ENCODE data around the gene CYP2U1. TPM values are rescaled to one million over a fixed set of nuclear protein-coding genes. Genes with fewer than 3 reads are reported as not detected.

CYP2U1 gene
- polyA plus RNA-seq, 1 of the 3 experiments (the other 2 are of a cell fraction), result 2.0 TPM

DNA sequence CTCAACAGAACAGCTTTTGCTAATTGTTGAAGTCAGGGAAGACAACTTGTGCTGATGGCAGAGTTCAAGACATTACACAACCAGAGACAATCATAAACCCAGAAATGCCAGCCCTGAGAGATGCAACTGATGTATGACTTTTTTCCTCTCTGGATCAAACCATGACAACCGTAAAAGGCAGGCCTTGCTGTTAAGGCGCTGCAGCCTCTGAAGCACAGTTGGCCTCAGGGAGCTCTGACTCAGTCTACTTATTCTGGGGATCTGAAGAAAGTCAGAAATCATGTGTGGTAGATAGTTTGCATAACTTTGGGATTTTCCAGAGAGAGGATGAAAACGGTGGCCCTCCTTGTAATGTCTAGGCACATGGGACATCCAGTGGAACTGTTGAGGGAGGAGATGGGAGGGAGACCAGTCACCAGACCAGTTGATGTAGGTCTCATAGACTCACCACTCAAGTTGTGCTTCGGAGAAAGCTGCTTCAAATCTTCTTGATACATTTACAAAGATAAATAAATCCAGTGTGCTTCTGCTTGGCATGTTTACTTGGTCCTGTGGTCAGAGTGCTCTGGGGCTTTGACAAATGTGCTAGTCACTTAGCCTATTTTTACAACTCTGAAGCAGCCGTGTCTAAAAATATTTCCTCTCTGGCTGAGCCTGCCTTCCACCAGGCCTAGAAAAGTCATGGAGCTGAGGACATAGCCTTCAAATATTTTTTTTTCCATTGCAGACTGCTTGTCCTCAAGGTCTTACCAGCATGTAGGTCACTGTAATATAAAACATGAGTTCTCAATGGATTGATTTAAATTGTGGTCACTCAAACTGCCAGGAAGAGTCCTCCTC lies 65.8 kb downstream of the CYP2U1 start:
- ChIA-PET CTCF (no interaction called here), POLR2A (no interaction called here)
- no peak overlapping the region for H2AFZ ChIP-seq (ENCODE audit: low read depth)
- peaks cover 0 to 3% of the 10 kb centered on the region in 2 experiments for H3K36me3 ChIP-seq (replicated peaks in 1 of 2; ENCODE audit: control insufficient read depth in 1 of 2, insufficient read depth in 2 of 2, low read length in 1 of 2)
- peaks cover 19% of the 10 kb centered on the region for H3K79me2 ChIP-seq (ENCODE audit: insufficient read depth)
- H3K4me3 ChIP-seq (ENCODE audit: low read depth in 2 of 2, low read length in 1 of 2), result no peak overlapping the region
- peak overlapping the region in 1 of 2 experiments; percentile 21; a peak in 1 of 4 replicates for H3K27ac ChIP-seq (ENCODE audit: low read depth in 2 of 2, low read length in 1 of 2)
- H3K9me3 ChIP-seq, result no peaks in the 10 kb centered on the region
- H3K9me2 ChIP-seq, result no peaks in the 10 kb centered on the region
- TF ChIP-seq, protein P1, sequence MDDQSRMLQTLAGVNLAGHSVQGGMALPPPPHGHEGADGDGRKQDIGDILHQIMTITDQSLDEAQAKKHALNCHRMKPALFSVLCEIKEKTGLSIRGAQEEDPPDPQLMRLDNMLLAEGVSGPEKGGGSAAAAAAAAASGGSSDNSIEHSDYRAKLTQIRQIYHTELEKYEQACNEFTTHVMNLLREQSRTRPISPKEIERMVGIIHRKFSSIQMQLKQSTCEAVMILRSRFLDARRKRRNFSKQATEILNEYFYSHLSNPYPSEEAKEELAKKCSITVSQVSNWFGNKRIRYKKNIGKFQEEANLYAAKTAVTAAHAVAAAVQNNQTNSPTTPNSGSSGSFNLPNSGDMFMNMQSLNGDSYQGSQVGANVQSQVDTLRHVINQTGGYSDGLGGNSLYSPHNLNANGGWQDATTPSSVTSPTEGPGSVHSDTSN (IDR thresholded peaks at IDR 0.05), result 0 out of 2 replicates have a peak, but pooled peaks have one; percentile 4
- TF ChIP-seq, protein P2, sequence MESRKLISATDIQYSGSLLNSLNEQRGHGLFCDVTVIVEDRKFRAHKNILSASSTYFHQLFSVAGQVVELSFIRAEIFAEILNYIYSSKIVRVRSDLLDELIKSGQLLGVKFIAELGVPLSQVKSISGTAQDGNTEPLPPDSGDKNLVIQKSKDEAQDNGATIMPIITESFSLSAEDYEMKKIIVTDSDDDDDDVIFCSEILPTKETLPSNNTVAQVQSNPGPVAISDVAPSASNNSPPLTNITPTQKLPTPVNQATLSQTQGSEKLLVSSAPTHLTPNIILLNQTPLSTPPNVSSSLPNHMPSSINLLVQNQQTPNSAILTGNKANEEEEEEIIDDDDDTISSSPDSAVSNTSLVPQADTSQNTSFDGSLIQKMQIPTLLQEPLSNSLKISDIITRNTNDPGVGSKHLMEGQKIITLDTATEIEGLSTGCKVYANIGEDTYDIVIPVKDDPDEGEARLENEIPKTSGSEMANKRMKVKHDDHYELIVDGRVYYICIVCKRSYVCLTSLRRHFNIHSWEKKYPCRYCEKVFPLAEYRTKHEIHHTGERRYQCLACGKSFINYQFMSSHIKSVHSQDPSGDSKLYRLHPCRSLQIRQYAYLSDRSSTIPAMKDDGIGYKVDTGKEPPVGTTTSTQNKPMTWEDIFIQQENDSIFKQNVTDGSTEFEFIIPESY (IDR thresholded peaks at IDR 0.05; ENCODE audit: borderline replicate concordance, low read depth), result no peak
- peaks cover 0 to 2% of the 10 kb centered on the region in 2 experiments; a peak in 2 of 4 replicates for H3K4me1 ChIP-seq (ENCODE audit: control insufficient read depth in 1 of 2, insufficient read depth in 2 of 2, low read depth in 1 of 2, low read length in 1 of 2)
- peak overlapping the region; percentile 30; the same call in 1 of the 2 replicates for H3K4me2 ChIP-seq
- H3K27me3 ChIP-seq (ENCODE audit: insufficient read depth), result no peaks in the 10 kb centered on the region
- H3F3A ChIP-seq (replicated peaks; ENCODE audit: insufficient read depth), result peaks cover 7% of the 10 kb centered on the region
- 86% methylated on average over 5 of the region's 5 CpGs for WGBS (ENCODE audit: low lambda C conversion rate)
- DNase-seq, result no peak
- H3K9ac ChIP-seq, result no peak overlapping the region
- H4K20me1 ChIP-seq (ENCODE audit: insufficient read depth), result no peaks in the 10 kb centered on the region

DNA sequence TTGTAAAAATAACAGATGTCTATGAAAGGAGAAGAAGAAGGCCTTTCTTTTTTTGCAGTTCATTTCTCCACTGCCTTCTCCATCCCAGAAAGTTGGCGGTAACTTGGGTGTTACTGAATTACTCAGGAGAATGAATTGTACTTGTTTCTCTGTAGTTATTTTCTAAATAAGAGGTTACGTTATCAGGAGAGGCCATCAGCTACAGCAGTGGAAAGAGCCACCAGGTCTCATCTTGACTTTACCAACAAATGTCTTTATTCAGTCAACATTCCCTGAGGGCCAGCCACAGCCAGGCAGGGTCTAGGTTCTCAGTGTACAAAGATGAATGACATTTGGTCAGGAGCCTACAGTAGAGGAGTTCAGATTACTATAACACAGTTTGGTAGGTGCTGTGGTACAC lies 66.4 kb downstream of the CYP2U1 start:
- Histone ChIP-seq H3K4me1 (ENCODE audit: control insufficient read depth in 1 of 2, insufficient read depth in 2 of 2, low read depth in 1 of 2, low read length in 1 of 2) (no peaks in the 10 kb centered on the region; a peak in 2 of 4 replicates), H3K79me2 (ENCODE audit: insufficient read depth) (peaks cover 15% of the 10 kb centered on the region), H3K4me2 (peak overlapping the region; percentile 30; the same call in 1 of the 2 replicates), H3K36me3 (replicated peaks in 1 of 2; ENCODE audit: control insufficient read depth in 1 of 2, insufficient read depth in 2 of 2, low read length in 1 of 2) (peaks cover 0 to 3% of the 10 kb centered on the region in 2 experiments), H3F3A (replicated peaks; ENCODE audit: insufficient read depth) (peaks cover 7% of the 10 kb centered on the region), H3K27ac (ENCODE audit: low read depth in 2 of 2, low read length in 1 of 2) (peak overlapping the region in 1 of 2 experiments; percentile 21; a peak in 1 of 4 replicates), H2AFZ (ENCODE audit: low read depth) (no peak overlapping the region), H4K20me1 (ENCODE audit: insufficient read depth) (no peaks in the 10 kb centered on the region), H3K9me3 (no peaks in the 10 kb centered on the region), H3K9me2 (no peaks in the 10 kb centered on the region), H3K4me3 (ENCODE audit: low read depth in 2 of 2, low read length in 1 of 2) (no peak overlapping the region), H3K9ac (no peak overlapping the region), H3K27me3 (ENCODE audit: insufficient read depth) (no peaks in the 10 kb centered on the region)
- CTCF ChIA-PET, result no interaction called here
- POLR2A ChIA-PET, result no interaction called here
- DNase-seq, result no peak
- 100% methylated on average over 1 of the region's 2 CpGs for WGBS (ENCODE audit: low lambda C conversion rate)
- TF ChIP-seq GATA2 (CRISPR knock-in tag; IDR thresholded peaks at IDR 0.05) (no peak), YY1 (IDR thresholded peaks at IDR 0.05; ENCODE audit: low read depth) (no peak), FOXM1 (IDR thresholded peaks at IDR 0.05; ENCODE audit: low read depth) (no peak), MXI1 (IDR thresholded peaks at IDR 0.05; ENCODE audit: low read depth, low read length) (no peak), FOXJ3 (CRISPR knock-in tag; IDR thresholded peaks at IDR 0.05) (no peak)
- TF ChIP-seq, protein P1 (IDR thresholded peaks at IDR 0.05), result no peak
- TF ChIP-seq, protein P2 (IDR thresholded peaks at IDR 0.05; ENCODE audit: borderline replicate concordance, low read depth), result no peak
